Neural crest cell (in vitro differentiated cells): ENCODE data around the gene SGPL1. TPM values are rescaled to one million over a fixed set of nuclear protein-coding genes. Genes with fewer than 3 reads are reported as not detected.

ENCODE experiments used
- DNase-seq: peaks from one replicate; pipeline ENCODE4 v3.0.0; 2021; ENCODE audit warnings: low read depth, mixed read lengths, low spot score
- H3K27ac Mint-ChIP-seq: one replicate; pipeline ENCODE4 v1.8.0; 2021; ENCODE audit warnings: mild to moderate bottlenecking, mixed read lengths; ENCODE audit not compliant: unreplicated experiment
- H3K27me3 Mint-ChIP-seq: 2 replicates; pipeline ENCODE4 v1.8.0; 2021; ENCODE audit warnings: low read depth, mild to moderate bottlenecking, mixed read lengths
- H3K36me3 Mint-ChIP-seq: 2 replicates; pipeline ENCODE4 v1.8.0; 2021; ENCODE audit warnings: low read depth, mild to moderate bottlenecking, mixed read lengths
- H3K4me1 Mint-ChIP-seq: 2 replicates; pipeline ENCODE4 v1.8.0; 2021; ENCODE audit warnings: mixed read lengths
- H3K4me3 Mint-ChIP-seq: one replicate; pipeline ENCODE4 v1.8.0; 2021; ENCODE audit warnings: mild to moderate bottlenecking, mixed read lengths
- H3K9me3 Mint-ChIP-seq: 2 replicates; pipeline ENCODE4 v1.8.0; 2021; ENCODE audit warnings: mixed read lengths
- CTCF ChIP-seq: fragments of 200-600 bp; sonication (generic); conservative IDR thresholded peaks from 2 replicates; pipeline ENCODE4 v1.5.0; 2021; ENCODE audit warnings: antibody characterized with exemption, mild to moderate bottlenecking
- total RNA-seq: library from RNA; stranded (reverse); gene quantifications from 2 replicates; pipeline ENCODE4 v1.2.1, GENCODE V29; 2021

The SGPL1 gene
- total RNA-seq, 1 donor from 2014 or later = 58.2 TPM

GRCh38 chr10:70771311-70772194, 44.2 kb upstream of the SGPL1 start:
- Mint-ChIP-seq H3K27ac (no peak overlapping the region), H3K36me3 (peaks cover 3% of the 10 kb centered on the region), H3K4me1 (no peaks in the 10 kb centered on the region), H3K9me3 (peaks cover 5% of the 10 kb centered on the region), H3K4me3 (no peak overlapping the region), H3K27me3 (no peaks in the 10 kb centered on the region)
- no peak for TF ChIP-seq CTCF
- DNase-seq = no peak

- no peak overlapping the region for H3K4me3 Mint-ChIP-seq
- no peak for DNase-seq
- H3K4me1 Mint-ChIP-seq = no peaks in the 10 kb centered on the region
- TF ChIP-seq CTCF = no peak
- no peak overlapping the region for H3K27ac Mint-ChIP-seq
- no peaks in the 10 kb centered on the region for H3K27me3 Mint-ChIP-seq
- no peaks in the 10 kb centered on the region for H3K36me3 Mint-ChIP-seq
- no peaks in the 10 kb centered on the region for H3K9me3 Mint-ChIP-seq
These were observed 43.1 kb upstream of the SGPL1 start for GRCh38 chr10:70772627-70773026.

GRCh38 chr10:70773461-70773860, 42.3 kb upstream of the SGPL1 start:
- Mint-ChIP-seq H3K27me3 (no peaks in the 10 kb centered on the region), H3K9me3 (no peaks in the 10 kb centered on the region), H3K4me1 (no peaks in the 10 kb centered on the region), H3K27ac (peak overlapping the region; percentile 6), H3K4me3 (no peak overlapping the region), H3K36me3 (no peaks in the 10 kb centered on the region)
- TF ChIP-seq CTCF = no peak
- DNase-seq = no peak

- Mint-ChIP-seq H3K9me3 (no peaks in the 10 kb centered on the region), H3K4me3 (no peak overlapping the region), H3K27ac (no peak overlapping the region), H3K27me3 (no peaks in the 10 kb centered on the region), H3K36me3 (no peaks in the 10 kb centered on the region), H3K4me1 (no peaks in the 10 kb centered on the region)
- TF ChIP-seq CTCF = no peak
- no peak for DNase-seq
These were observed 41.6 kb upstream of the SGPL1 start for GRCh38 chr10:70773965-70774809.

GRCh38 chr10:70774810-70775678, 40.7 kb upstream of the SGPL1 start:
- Mint-ChIP-seq H3K27ac (no peak overlapping the region), H3K9me3 (no peaks in the 10 kb centered on the region), H3K27me3 (no peaks in the 10 kb centered on the region), H3K36me3 (no peaks in the 10 kb centered on the region), H3K4me3 (no peak overlapping the region), H3K4me1 (no peaks in the 10 kb centered on the region)
- no peak for TF ChIP-seq CTCF
- no peak for DNase-seq
